NCI-H1417 (cell line): ENCODE data around the gene POM121.
"Not testable (repeated sequence)": the region's sequence is repeated elsewhere in the genome, so short reads cannot be mapped to it uniquely, and the experiment has no call there.

ENCODE experiments used
- DNase-seq, 3 experiments: peaks; one replicate each; lab custom pipeline; 2025; lab: John Stamatoyannopoulos, UW

Gene POM121

DNA sequence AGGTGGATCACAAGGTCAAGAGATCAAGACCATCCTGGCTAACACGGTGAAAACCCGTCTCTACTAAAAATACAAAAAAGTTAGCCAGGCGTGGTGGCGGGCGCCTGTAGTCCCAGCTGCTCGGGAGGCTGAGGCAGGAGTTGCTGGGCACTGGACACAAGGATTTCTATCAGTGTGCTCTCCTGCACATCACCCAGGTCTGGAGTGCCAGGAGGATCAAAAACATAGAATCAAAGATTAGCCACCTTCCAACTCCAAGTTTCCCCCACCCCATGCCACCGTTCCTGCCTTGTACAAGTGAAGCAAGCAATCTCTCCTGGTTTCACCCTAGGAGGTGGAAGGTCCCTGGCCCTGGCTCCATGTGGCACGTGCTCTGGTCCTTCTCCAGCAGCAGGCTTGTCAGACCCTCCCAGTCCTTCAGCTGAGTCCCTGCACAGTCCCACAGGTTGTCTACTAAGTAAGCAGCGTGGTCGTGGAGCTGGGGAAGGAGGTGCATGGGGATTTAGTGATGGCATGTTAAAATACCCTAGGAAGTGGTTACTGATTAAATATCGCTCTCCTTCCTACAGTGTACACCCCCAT, 73.1 kb downstream of the POM121 start:
- DNase-seq, result not testable (repeated sequence)
